Measurements from ENCODE around the gene ENTPD1.
"Not testable (repeated sequence)": the region's sequence is repeated elsewhere in the genome, so short reads cannot be mapped to it uniquely, and the experiment has no call there.

The ENTPD1 gene

DNA sequence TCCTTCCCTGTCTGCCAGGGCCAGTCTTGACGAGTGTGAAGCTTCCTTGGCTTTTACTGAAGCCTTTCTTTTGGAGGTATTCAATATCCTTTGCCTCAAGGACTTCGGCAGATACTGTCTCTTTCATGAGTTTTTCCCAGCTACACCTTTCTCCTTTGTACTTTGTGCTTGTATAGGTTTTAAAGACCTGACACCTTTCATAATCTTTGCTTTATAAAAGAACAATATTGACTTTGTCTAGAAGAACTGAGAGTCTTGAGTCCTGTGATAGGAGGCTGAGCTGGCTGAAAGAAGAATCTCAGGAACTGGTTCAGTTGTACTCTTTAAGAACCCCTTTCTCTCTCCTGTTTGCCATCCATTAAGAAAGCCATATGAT is 110.5 kb downstream of the ENTPD1 start:
- ChIA-PET POLR2A (no interaction called here), CTCF (interaction anchor here (1.0 to 5.0 kb wide), 3 partner anchors 26 to 179 kb away, joined by 3 to 141 read pairs (median 7); partner anchors contain the start of gene TCTN3)
- TF ChIP-seq, protein P1, sequence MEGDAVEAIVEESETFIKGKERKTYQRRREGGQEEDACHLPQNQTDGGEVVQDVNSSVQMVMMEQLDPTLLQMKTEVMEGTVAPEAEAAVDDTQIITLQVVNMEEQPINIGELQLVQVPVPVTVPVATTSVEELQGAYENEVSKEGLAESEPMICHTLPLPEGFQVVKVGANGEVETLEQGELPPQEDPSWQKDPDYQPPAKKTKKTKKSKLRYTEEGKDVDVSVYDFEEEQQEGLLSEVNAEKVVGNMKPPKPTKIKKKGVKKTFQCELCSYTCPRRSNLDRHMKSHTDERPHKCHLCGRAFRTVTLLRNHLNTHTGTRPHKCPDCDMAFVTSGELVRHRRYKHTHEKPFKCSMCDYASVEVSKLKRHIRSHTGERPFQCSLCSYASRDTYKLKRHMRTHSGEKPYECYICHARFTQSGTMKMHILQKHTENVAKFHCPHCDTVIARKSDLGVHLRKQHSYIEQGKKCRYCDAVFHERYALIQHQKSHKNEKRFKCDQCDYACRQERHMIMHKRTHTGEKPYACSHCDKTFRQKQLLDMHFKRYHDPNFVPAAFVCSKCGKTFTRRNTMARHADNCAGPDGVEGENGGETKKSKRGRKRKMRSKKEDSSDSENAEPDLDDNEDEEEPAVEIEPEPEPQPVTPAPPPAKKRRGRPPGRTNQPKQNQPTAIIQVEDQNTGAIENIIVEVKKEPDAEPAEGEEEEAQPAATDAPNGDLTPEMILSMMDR (IDR thresholded peaks at IDR 0.05; ENCODE audit: insufficient read depth, low read length, missing control alignments): no peak
- H3K4me3 ChIP-seq (ENCODE audit: low read depth, low read length): no peak overlapping the region
- DNase-seq (ENCODE audit: low read depth, low spot score): no peak

DNA sequence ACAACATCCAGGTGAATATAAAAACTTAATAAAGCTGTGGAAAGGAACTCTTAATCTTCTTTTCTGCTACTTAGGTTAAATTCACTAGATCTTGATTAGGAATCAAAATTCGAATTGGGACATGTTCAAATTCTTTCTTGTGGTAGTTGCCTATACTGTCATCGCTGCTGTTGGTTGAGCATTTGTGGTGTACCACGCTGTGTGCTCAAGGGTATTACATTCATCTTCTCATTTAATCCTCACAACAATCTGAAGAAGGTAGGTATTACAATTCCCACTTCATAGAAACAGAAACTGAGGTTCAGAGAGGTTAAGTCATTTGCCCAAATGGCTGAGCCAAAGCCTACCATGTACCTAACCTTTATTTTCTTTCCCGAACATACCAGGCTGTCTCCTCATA is 111.9 kb downstream of the ENTPD1 start:
- no peak overlapping the region for H3K4me3 ChIP-seq (ENCODE audit: low read depth, low read length)
- CTCF ChIA-PET: interaction anchor here (1.8 to 5.0 kb wide), 2 partner anchors 28 to 174 kb away, joined by 7 to 141 read pairs; partner anchors contain the start of gene TCTN3
- TF ChIP-seq, protein P1 (IDR thresholded peaks at IDR 0.05; ENCODE audit: insufficient read depth, low read length, missing control alignments): no peak
- no peak for DNase-seq (ENCODE audit: low read depth, low spot score)
- POLR2A ChIA-PET: no interaction called here

DNA sequence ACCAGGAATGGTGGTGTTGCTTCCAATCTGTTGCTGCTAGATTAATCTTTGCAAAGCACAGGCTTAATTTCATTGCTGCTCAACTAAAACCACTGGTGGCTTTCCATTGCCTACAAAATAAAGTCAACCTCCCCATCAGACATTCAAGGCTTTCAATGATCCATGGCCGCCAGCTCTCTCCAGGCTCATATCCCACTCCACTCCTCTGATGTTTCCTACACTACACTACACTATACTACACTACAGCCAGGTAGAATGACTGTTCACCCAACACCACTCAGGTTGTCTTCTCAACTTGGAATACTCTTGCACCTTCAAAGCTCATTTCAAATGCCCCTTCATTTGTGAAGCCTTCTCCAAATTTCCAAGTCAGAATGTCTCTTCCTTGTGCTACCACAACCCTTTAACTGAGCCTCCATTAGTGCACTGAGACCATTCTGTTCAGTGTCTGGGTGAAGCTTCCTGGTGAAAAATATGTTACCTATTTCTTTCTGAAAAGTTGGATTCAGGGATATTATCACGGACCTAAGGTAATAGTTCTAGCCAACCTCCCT is 116.3 kb downstream of the ENTPD1 start:
- TF ChIP-seq, protein P1 (IDR thresholded peaks at IDR 0.05; ENCODE audit: insufficient read depth, low read length, missing control alignments): no peak
- ChIA-PET POLR2A (no interaction called here), CTCF (interaction anchor here (1.4 to 5.2 kb wide), 4 partner anchors 7 to 178 kb away, joined by 7 to 50 read pairs (median 12); partner anchors contain the start of gene TCTN3)
- no peak overlapping the region for H3K4me3 ChIP-seq (ENCODE audit: low read depth, low read length)
- DNase-seq (ENCODE audit: low read depth, low spot score): no peak

DNA sequence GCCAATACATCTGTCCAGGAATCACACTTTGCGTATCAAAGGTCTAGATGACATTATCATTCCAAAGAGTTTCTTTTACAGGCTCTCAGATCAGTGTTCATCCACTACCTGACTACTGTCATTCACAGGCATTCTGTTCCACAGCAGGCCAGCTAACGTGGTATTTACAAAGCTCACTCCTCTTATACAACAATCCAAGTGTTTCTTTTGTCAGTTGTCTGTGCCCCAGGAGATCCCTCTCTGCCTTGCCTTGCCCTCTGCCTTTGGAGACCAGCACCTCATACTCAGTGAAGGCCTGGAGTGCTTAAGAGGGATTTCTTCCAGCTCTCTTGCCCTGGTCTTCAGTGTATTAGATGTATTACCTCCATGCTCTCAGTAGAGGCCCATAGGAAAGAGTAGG is 117.2 kb downstream of the ENTPD1 start:
- ChIA-PET POLR2A (no interaction called here), CTCF (interaction anchor here (1.4 to 5.2 kb wide), 3 partner anchors 8 to 179 kb away, joined by 7 to 50 read pairs (median 9); partner anchors contain the start of gene TCTN3)
- DNase-seq (ENCODE audit: low read depth, low spot score): no peak
- TF ChIP-seq, protein P1 (IDR thresholded peaks at IDR 0.05; ENCODE audit: insufficient read depth, low read length, missing control alignments): no peak
- no peak overlapping the region for H3K4me3 ChIP-seq (ENCODE audit: low read depth, low read length)

DNA sequence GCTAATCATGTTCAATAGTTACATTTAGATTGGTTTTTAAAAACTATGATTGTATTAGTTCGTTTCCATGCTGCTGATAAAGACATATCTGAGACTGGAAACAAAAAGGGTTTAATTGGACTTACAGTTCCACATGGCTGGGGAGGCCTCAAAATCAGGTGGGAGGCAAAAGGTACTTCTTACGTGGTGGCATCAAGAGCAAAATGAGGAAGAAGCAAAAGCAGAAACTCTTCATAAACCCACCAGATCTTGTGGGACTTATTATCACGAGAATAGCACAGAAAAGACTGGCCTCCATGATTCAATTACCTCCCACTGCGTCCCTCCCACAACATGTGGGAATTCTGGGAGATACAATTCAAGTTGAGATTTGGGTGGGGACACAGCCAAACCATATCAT is 117.7 kb downstream of the ENTPD1 start:
- CTCF ChIA-PET: interaction anchor here (0.7 to 5.2 kb wide), 3 partner anchors 9 to 180 kb away, joined by 3 to 50 read pairs (median 9); partner anchors contain the start of gene TCTN3

DNA sequence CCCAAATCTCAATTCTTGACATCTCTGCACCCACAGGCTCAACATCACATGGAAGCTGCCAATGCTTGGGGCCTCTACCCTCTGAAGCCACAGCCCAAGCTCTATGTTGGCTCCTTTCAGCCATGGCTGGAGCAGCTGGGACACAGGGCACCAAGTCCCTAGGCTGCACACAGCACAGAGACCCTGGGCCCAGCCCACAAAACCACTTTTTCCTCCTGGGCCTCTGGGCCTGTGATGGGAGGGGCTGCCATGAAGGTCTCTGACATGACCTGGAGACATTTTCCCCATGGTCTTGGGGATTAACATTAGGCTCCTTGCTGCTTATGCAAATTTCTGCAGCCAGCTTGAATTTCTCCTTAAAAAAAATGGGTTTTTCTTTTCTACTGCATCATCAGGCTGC is 118.8 kb downstream of the ENTPD1 start:
- DNase-seq (ENCODE audit: low read depth, low spot score); H3K4me3 ChIP-seq (ENCODE audit: low read depth, low read length); POLR2A ChIA-PET: not testable (repeated sequence)
- CTCF ChIA-PET: interaction anchor here (2.8 kb wide), 1 partner anchor 10 kb away, joined by 9 read pairs; no protein-coding TSS in a partner anchor

More for the DNA sequence above, 117.7 kb downstream of the ENTPD1 start:
- TF ChIP-seq, protein P1 (IDR thresholded peaks at IDR 0.05; ENCODE audit: insufficient read depth, low read length, missing control alignments): no peak
- DNase-seq (ENCODE audit: low read depth, low spot score): no peak
- POLR2A ChIA-PET: no interaction called here
- no peak overlapping the region for H3K4me3 ChIP-seq (ENCODE audit: low read depth, low read length)

DNA sequence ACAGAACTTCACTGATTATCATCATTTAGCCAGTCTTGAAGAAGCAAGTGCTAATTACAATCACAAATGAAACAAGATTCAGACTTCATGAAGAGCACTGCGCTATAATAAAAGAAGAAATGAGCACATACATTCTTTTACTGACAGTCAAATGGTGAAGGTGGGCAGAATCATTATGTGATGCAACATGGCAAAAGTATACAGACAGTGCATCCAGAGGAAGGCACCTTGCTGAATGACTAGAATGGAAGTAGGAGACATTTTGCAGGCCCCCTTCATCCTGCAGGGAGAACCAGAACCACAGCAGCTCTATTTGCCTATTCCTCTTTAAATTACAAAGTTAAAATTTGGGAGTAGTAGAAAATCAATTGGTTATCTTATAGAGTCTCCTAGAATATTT is 120.8 kb downstream of the ENTPD1 start:
- TF ChIP-seq, protein P1 (IDR thresholded peaks at IDR 0.05; ENCODE audit: insufficient read depth, low read length, missing control alignments): no peak
- no peak for DNase-seq (ENCODE audit: low read depth, low spot score)
- ChIA-PET POLR2A (no interaction called here), CTCF (interaction anchor here (1.3 to 1.6 kb wide), 3 partner anchors 12 to 183 kb away, joined by 7 to 10 read pairs (median 7); partner anchors contain the start of gene TCTN3)
- no peak overlapping the region for H3K4me3 ChIP-seq (ENCODE audit: low read depth, low read length)
